CD8-positive, alpha-beta memory T cell (primary cell): ENCODE results near the gene IL23R. TPM values are rescaled to one million over a fixed set of nuclear protein-coding genes. Genes with fewer than 3 reads are reported as not detected.
"Not testable (repeated sequence)": the region's sequence is repeated elsewhere in the genome, so short reads cannot be mapped to it uniquely, and the experiment has no call there.

Experiments
- CTCF ChIA-PET: fragments of 350-600 bp; sonication (Branson Sonifier 250); formaldehyde crosslinking; loops from one replicate; lab custom pipeline; 2021; ENCODE audit warnings: antibody characterized with exemption; lab: Charles Lee
- POLR2A ChIA-PET: fragments of 350-600 bp; sonication (Branson Sonifier 250); formaldehyde crosslinking; loops from one replicate; lab custom pipeline; 2021; ENCODE audit warnings: antibody characterized with exemption; lab: Charles Lee
- DNase-seq, 5 donors: peaks; one replicate each; pipeline versions ENCODE4 v3.0.0 to v3.0.0-alpha.2; 2020 to 2022; ENCODE audit warnings: mixed read lengths in 1 of 5
- H3K27ac ChIP-seq: one replicate; pipeline ENCODE4 v1.7.0; 2013; ENCODE audit warnings: low read depth, mild to moderate bottlenecking, low read length, moderate library complexity
- H3K27me3 ChIP-seq: 2 replicates; pipeline ENCODE4 v1.7.0; 2013; ENCODE audit warnings: low read length, mild to moderate bottlenecking; ENCODE audit not compliant: insufficient read depth, poor library complexity, severe bottlenecking
- H3K36me3 ChIP-seq: 2 replicates; pipeline ENCODE4 v1.7.0; 2013; ENCODE audit warnings: mild to moderate bottlenecking, low read length, moderate library complexity; ENCODE audit not compliant: insufficient read depth
- H3K4me1 ChIP-seq: 2 replicates; pipeline ENCODE4 v1.7.0; 2013; ENCODE audit warnings: mild to moderate bottlenecking, low read length, moderate library complexity; ENCODE audit not compliant: insufficient read depth
- H3K4me3 ChIP-seq: 2 replicates; pipeline ENCODE4 v1.7.0; 2013; ENCODE audit warnings: mild to moderate bottlenecking, low read length
- H3K9me3 ChIP-seq: 2 replicates; pipeline ENCODE4 v1.7.0; 2013; ENCODE audit warnings: mild to moderate bottlenecking, low read length
- H3K27ac Mint-ChIP-seq, 8 donors: one replicate each; pipeline ENCODE4 v1.8.0; 2020 to 2021; ENCODE audit warnings: mixed read lengths in 8 of 8, mild to moderate bottlenecking in 6 of 8, inconsistent platforms in 3 of 8, moderate library complexity in 3 of 8
- H3K27me3 Mint-ChIP-seq, 2 donors: one replicate each; pipeline ENCODE4 v1.8.0; 2020 to 2021; ENCODE audit warnings: mixed read lengths in 2 of 2, mild to moderate bottlenecking in 1 of 2, moderate library complexity in 1 of 2
- H3K36me3 Mint-ChIP-seq, 3 donors: one replicate each; pipeline ENCODE4 v1.8.0; 2020 to 2021; ENCODE audit warnings: mixed read lengths in 3 of 3, inconsistent platforms in 1 of 3, mild to moderate bottlenecking in 1 of 3
- H3K4me1 Mint-ChIP-seq, 3 donors: one replicate each; pipeline ENCODE4 v1.8.0; 2020 to 2021; ENCODE audit warnings: mixed read lengths in 3 of 3, inconsistent platforms in 1 of 3, mild to moderate bottlenecking in 1 of 3
- H3K4me3 Mint-ChIP-seq, 7 donors: one replicate each; pipeline ENCODE4 v1.8.0; 2020 to 2021; ENCODE audit warnings: mixed read lengths in 7 of 7, mild to moderate bottlenecking in 6 of 7, moderate library complexity in 4 of 7, inconsistent platforms in 2 of 7
- H3K9me3 Mint-ChIP-seq, 5 donors: one replicate each; pipeline ENCODE4 v1.8.0; 2020 to 2022; ENCODE audit warnings: mixed read lengths in 5 of 5, mild to moderate bottlenecking in 3 of 5, moderate library complexity in 2 of 5, inconsistent platforms in 1 of 5
- polyA plus RNA-seq: library from polyadenylated mRNA; unstranded; fragments of 300-500 nt; fragmentation: Illumina TruSeq; gene quantifications from one replicate; pipeline ENCODE4 v1.2.3, GENCODE V29; 2021
- total RNA-seq, 2 experiments: library from RNA; stranded (reverse); gene quantifications; one replicate each; pipeline ENCODE4 v1.2.3, GENCODE V29; 2021

The IL23R gene
- total and polyA plus RNA-seq, 3 experiments from 2014 or later = 1.6 to 9.2 (median 1.7) TPM

- Histone ChIP-seq H3K4me1 (peaks cover 22% of the 10 kb centered on the region), H3K27me3 (no peaks in the 10 kb centered on the region), H3K27ac (no peak overlapping the region), H3K4me3 (no peak overlapping the region), H3K9me3 (no peaks in the 10 kb centered on the region), H3K36me3 (no peaks in the 10 kb centered on the region)
- CTCF ChIA-PET = interaction anchor here (0.8 to 3.7 kb wide), 3 partner anchors 69 to 147 kb away, joined by 3 to 50 read pairs (median 9); no protein-coding TSS in a partner anchor
- POLR2A ChIA-PET = no interaction called here
- peak in 2 of 5 donors; percentile 37 to 61 for DNase-seq
- Mint-ChIP-seq H3K9me3 (no peaks in the 10 kb centered on the region), H3K4me3 (peak overlapping the region in 6 of 7 donors; percentile 2 to 29 (median 20)), H3K27me3 (peaks cover 0 to 6% of the 10 kb centered on the region in 2 donors), H3K27ac (peak overlapping the region; percentile 5 to 89 (median 64)), H3K36me3 (no peaks in the 10 kb centered on the region), H3K4me1 (peaks cover 33 to 42% (median 34%) of the 10 kb centered on the region in 3 donors)
These were observed 23.3 kb upstream of the IL23R start for GRCh38 chr1:67142931-67143330.

- no peaks in the 10 kb centered on the region for H3K27me3 Mint-ChIP-seq
- ChIA-PET CTCF (interaction anchor here (1.1 to 3.7 kb wide), 4 partner anchors 11 to 379 kb away, joined by 3 to 50 read pairs (median 4); no protein-coding TSS in a partner anchor), POLR2A (no interaction called here)
- H3K4me1 Mint-ChIP-seq = peaks cover 37 to 47% (median 38%) of the 10 kb centered on the region in 3 donors
- Histone ChIP-seq H3K4me1 (peaks cover 29% of the 10 kb centered on the region), H3K36me3 (no peaks in the 10 kb centered on the region), H3K27ac (no peak overlapping the region), H3K4me3 (no peak overlapping the region), H3K9me3 (no peaks in the 10 kb centered on the region), H3K27me3 (no peaks in the 10 kb centered on the region)
- no peak for DNase-seq
- H3K27ac Mint-ChIP-seq = peak overlapping the region in 2 of 8 donors; percentile 14 to 87
- H3K9me3 Mint-ChIP-seq = no peaks in the 10 kb centered on the region
- H3K36me3 Mint-ChIP-seq = no peaks in the 10 kb centered on the region
- no peak overlapping the region for H3K4me3 Mint-ChIP-seq
These were observed 22.3 kb upstream of the IL23R start for GRCh38 chr1:67143966-67144365.

GRCh38 chr1:67144696-67145095 lies 21.6 kb upstream of the IL23R start:
- H3K9me3 ChIP-seq = no peaks in the 10 kb centered on the region

GRCh38 chr1:67146101-67146500 lies 20.2 kb upstream of the IL23R start:
- CTCF ChIA-PET = interaction anchor here (1.2 to 3.7 kb wide), 2 partner anchors 18 to 66 kb away, joined by 4 to 50 read pairs; no protein-coding TSS in a partner anchor
- Mint-ChIP-seq H3K27me3 (peaks cover 1 to 10% of the 10 kb centered on the region in 2 donors), H3K4me3 (no peak overlapping the region), H3K36me3 (no peaks in the 10 kb centered on the region), H3K27ac (peak overlapping the region in 4 of 8 donors; percentile 48 to 86 (median 76)), H3K4me1 (peaks cover 43 to 53% (median 44%) of the 10 kb centered on the region in 3 donors), H3K9me3 (no peaks in the 10 kb centered on the region)
- Histone ChIP-seq H3K36me3 (no peaks in the 10 kb centered on the region), H3K27ac (no peak overlapping the region), H3K9me3 (no peaks in the 10 kb centered on the region), H3K4me1 (peaks cover 34% of the 10 kb centered on the region), H3K27me3 (no peaks in the 10 kb centered on the region), H3K4me3 (no peak overlapping the region)
- no peak for DNase-seq
- POLR2A ChIA-PET = no interaction called here

More at GRCh38 chr1:67144696-67145095, 21.6 kb upstream of the IL23R start:
- ChIA-PET POLR2A (no interaction called here), CTCF (interaction anchor here (1.1 to 3.7 kb wide), 4 partner anchors 11 to 380 kb away, joined by 3 to 50 read pairs (median 4); no protein-coding TSS in a partner anchor)
- H3K27ac ChIP-seq = no peak overlapping the region
- no peak overlapping the region for H3K4me3 ChIP-seq
- no peaks in the 10 kb centered on the region for H3K27me3 ChIP-seq
- peaks cover 43 to 53% (median 44%) of the 10 kb centered on the region in 3 donors for H3K4me1 Mint-ChIP-seq
- H3K27me3 Mint-ChIP-seq = no peaks in the 10 kb centered on the region
- peaks cover 34% of the 10 kb centered on the region for H3K4me1 ChIP-seq
- no peaks in the 10 kb centered on the region for H3K36me3 Mint-ChIP-seq
- H3K36me3 ChIP-seq = no peaks in the 10 kb centered on the region
- peak in 3 of 5 donors; percentile 15 to 25 (median 16) for DNase-seq
- H3K4me3 Mint-ChIP-seq = peak overlapping the region in 1 of 7 donors; percentile 14
- H3K9me3 Mint-ChIP-seq = no peaks in the 10 kb centered on the region
- H3K27ac Mint-ChIP-seq = peak overlapping the region in 6 of 8 donors; percentile 23 to 93 (median 30)

GRCh38 chr1:67146539-67146938 lies 19.7 kb upstream of the IL23R start:
- no peaks in the 10 kb centered on the region for H3K9me3 ChIP-seq
- peak overlapping the region in 4 of 8 donors; percentile 67 to 86 (median 77) for H3K27ac Mint-ChIP-seq
- H3K4me3 Mint-ChIP-seq = no peak overlapping the region
- H3K27me3 Mint-ChIP-seq = peaks cover 1 to 11% of the 10 kb centered on the region in 2 donors
- H3K9me3 Mint-ChIP-seq = no peaks in the 10 kb centered on the region
- peaks cover 34% of the 10 kb centered on the region for H3K4me1 ChIP-seq
- no peak overlapping the region for H3K4me3 ChIP-seq
- no peaks in the 10 kb centered on the region for H3K27me3 ChIP-seq
- POLR2A ChIA-PET = no interaction called here
- no peak overlapping the region for H3K27ac ChIP-seq
- H3K36me3 ChIP-seq = no peaks in the 10 kb centered on the region
- H3K36me3 Mint-ChIP-seq = no peaks in the 10 kb centered on the region
- CTCF ChIA-PET = interaction anchor here (1.2 to 3.7 kb wide), 2 partner anchors 18 to 65 kb away, joined by 4 to 50 read pairs; no protein-coding TSS in a partner anchor
- peaks cover 42 to 53% (median 43%) of the 10 kb centered on the region in 3 donors for H3K4me1 Mint-ChIP-seq
- no peak for DNase-seq

GRCh38 chr1:67147973-67148372 lies 18.3 kb upstream of the IL23R start:
- Mint-ChIP-seq H3K27ac (peak overlapping the region in 1 of 8 donors; percentile 67), H3K4me1 (peaks cover 33 to 49% (median 36%) of the 10 kb centered on the region in 3 donors), H3K27me3 (peaks cover 1 to 25% of the 10 kb centered on the region in 2 donors)
- POLR2A ChIA-PET, H3K9me3 ChIP-seq, H3K27ac ChIP-seq, H3K4me3 Mint-ChIP-seq, H3K36me3 ChIP-seq, DNase-seq, H3K9me3 Mint-ChIP-seq, H3K27me3 ChIP-seq, H3K4me3 ChIP-seq, H3K36me3 Mint-ChIP-seq: not testable (repeated sequence)
- CTCF ChIA-PET = interaction anchor here (0.9 to 3.8 kb wide), 10 partner anchors 23 to 385 kb away, joined by 3 to 36 read pairs (median 10); partner anchors contain the start of gene SLC35D1
- H3K4me1 ChIP-seq = peaks cover 29% of the 10 kb centered on the region

GRCh38 chr1:67148516-67149178 lies 17.6 kb upstream of the IL23R start:
- H3K9me3 Mint-ChIP-seq = peaks cover 0 to 1% (median 0%) of the 10 kb centered on the region in 5 donors
- Histone ChIP-seq H3K27me3 (no peaks in the 10 kb centered on the region), H3K4me3 (no peak overlapping the region), H3K27ac (no peak overlapping the region), H3K36me3 (no peaks in the 10 kb centered on the region), H3K4me1 (peaks cover 23% of the 10 kb centered on the region), H3K9me3 (no peaks in the 10 kb centered on the region)
- peaks cover 5 to 31% of the 10 kb centered on the region in 2 donors for H3K27me3 Mint-ChIP-seq
- ChIA-PET CTCF (interaction anchor here (0.5 to 3.8 kb wide), 19 partner anchors 19 to 390 kb away, joined by 3 to 36 read pairs (median 5); partner anchors contain the start of genes IL23R and SLC35D1), POLR2A (interaction anchor here (0.9 to 1.5 kb wide), 2 partner anchors 22 to 384 kb away, joined by 4 to 6 read pairs; no protein-coding TSS in a partner anchor)
- DNase-seq = no peak
- H3K4me3 Mint-ChIP-seq = no peak overlapping the region
- H3K27ac Mint-ChIP-seq = peak overlapping the region in 4 of 8 donors; percentile 53 to 83 (median 58)
- no peaks in the 10 kb centered on the region for H3K36me3 Mint-ChIP-seq
- H3K4me1 Mint-ChIP-seq = peaks cover 26 to 42% (median 29%) of the 10 kb centered on the region in 3 donors
